KOPT-K1 (cell line): ENCODE results near the gene TGM4.

ENCODE experiments used
- H3K27ac ChIP-seq: fragments of 200-600 bp; sonication (generic); 2 replicates; pipeline ENCODE4 v1.5.1; 2016; ENCODE audit warnings: antibody characterized with exemption, mild to moderate bottlenecking, low read depth, low read length; ENCODE audit not compliant: poor library complexity, severe bottlenecking
- H3K36me3 ChIP-seq: fragments of 200-600 bp; sonication (generic); 2 replicates; pipeline ENCODE4 v1.5.1; 2017; ENCODE audit warnings: antibody characterized with exemption, mild to moderate bottlenecking, low read length, moderate library complexity; ENCODE audit not compliant: insufficient read depth
- H3K9me3 ChIP-seq: fragments of 200-600 bp; sonication (generic); 2 replicates; pipeline ENCODE4 v1.5.1; 2017; ENCODE audit warnings: antibody characterized with exemption, low read length, mild to moderate bottlenecking; ENCODE audit not compliant: insufficient read depth, poor library complexity, severe bottlenecking

Gene TGM4

GRCh38 chr3:44865272-44866035 is 9.0 kb upstream of the TGM4 start:
- H3K36me3 ChIP-seq: peaks cover 16% of the 10 kb centered on the region
- peak overlapping the region; percentile 43 for H3K27ac ChIP-seq
- H3K9me3 ChIP-seq: no peaks in the 10 kb centered on the region

- Histone ChIP-seq H3K27ac (no peak overlapping the region), H3K9me3 (no peaks in the 10 kb centered on the region)
Measured at GRCh38 chr3:44867421-44868111, 6.8 kb upstream of the TGM4 start.

DNA sequence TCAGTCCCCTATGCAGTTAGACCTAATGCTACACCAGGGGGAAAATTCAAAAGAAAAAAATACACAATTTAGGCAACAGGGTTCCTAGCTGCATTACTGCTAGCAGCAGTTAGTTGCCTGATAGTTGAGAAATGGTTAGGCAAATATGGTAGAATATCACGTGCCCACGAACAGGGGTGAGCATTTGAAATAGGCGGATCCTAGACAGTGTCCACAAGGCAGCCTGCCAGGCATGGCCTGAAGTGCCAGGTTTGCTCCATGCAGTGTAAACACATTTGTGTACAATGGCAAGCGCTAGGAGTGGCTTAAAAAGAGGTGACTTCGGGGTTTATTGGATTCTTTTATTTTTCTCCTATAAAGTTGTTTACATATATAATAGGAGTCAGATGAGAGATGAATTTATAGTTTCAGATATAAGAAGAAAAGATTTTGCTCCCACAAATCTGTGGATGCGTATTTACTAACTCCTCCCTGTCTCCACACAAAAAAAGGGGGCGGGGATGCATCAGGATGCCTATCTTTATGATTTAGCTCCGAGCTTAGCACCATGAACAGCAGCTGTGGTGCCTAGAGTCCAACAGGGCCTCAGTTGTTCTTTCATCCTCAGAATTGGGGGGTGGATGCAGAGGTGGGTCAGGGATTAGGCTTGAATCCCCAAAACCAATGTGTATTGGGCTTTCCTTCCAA is 3.9 kb upstream of the TGM4 start:
- Histone ChIP-seq H3K9me3 (no peaks in the 10 kb centered on the region), H3K36me3 (peaks cover 11% of the 10 kb centered on the region; the same call in 1 of the 2 replicates), H3K27ac (no peak overlapping the region)

More at GRCh38 chr3:44867421-44868111, 6.8 kb upstream of the TGM4 start:
- peaks cover 16% of the 10 kb centered on the region for H3K36me3 ChIP-seq

DNA sequence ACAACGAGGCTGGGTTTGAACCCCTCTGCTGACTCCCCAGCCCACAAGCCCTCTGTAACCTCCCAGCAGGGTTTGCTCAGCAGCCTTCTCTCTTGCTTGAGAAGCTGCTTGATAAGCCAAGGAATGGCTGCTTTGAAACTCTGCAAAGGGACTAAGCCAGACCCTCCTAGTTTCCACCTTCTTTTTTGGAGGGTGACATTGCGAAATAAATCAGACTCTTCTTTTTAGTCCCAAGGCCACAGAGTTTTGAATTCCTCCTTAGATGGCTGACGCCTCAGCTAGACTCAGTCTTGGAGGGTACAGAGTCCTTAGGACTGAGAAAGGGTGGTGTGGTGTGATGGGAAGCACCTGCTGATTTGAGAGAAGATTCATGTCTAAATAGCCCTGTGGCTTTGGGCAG is 1.2 kb downstream of the TGM4 start:
- no peaks in the 10 kb centered on the region for H3K36me3 ChIP-seq
- H3K9me3 ChIP-seq: no peaks in the 10 kb centered on the region
- H3K27ac ChIP-seq: no peak overlapping the region

- H3K9me3 ChIP-seq: no peaks in the 10 kb centered on the region
- no peak overlapping the region for H3K27ac ChIP-seq
- H3K36me3 ChIP-seq: no peaks in the 10 kb centered on the region
Measured at GRCh38 chr3:44877333-44877732, 2.9 kb downstream of the TGM4 start.

- no peak overlapping the region for H3K27ac ChIP-seq
- no peaks in the 10 kb centered on the region for H3K36me3 ChIP-seq
- H3K9me3 ChIP-seq: no peaks in the 10 kb centered on the region
Measured at GRCh38 chr3:44880284-44880683, 5.9 kb downstream of the TGM4 start.

- Histone ChIP-seq H3K9me3 (no peaks in the 10 kb centered on the region), H3K27ac (no peak overlapping the region), H3K36me3 (no peaks in the 10 kb centered on the region)
Measured at GRCh38 chr3:44883213-44883955, 9.0 kb downstream of the TGM4 start.

GRCh38 chr3:44883999-44884431 is 9.6 kb downstream of the TGM4 start:
- H3K27ac ChIP-seq: no peak overlapping the region
- H3K36me3 ChIP-seq: no peaks in the 10 kb centered on the region
- no peaks in the 10 kb centered on the region for H3K9me3 ChIP-seq

DNA sequence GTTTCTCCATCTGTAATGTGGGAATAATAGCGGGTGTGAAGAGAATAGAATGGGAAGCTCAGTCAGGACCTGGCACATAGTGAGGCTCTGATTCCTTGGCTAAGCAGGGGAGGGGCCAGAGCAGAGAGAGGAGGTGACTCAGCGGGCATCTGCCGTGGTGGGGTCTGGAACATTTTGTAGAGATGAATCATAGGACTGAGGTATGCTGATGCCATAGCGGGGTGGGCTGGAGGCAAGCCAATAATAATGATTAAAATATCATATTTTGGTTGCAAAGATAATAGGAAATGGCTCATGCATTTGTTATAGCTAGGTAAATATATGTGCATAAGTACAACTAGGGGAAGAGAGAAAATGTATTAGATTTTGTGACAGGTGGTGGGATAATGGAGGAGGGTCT is 11.2 kb downstream of the TGM4 start:
- no peaks in the 10 kb centered on the region for H3K36me3 ChIP-seq
- no peaks in the 10 kb centered on the region for H3K9me3 ChIP-seq
- no peak overlapping the region for H3K27ac ChIP-seq

GRCh38 chr3:44886561-44886960 is 12.2 kb downstream of the TGM4 start:
- H3K36me3 ChIP-seq: no peaks in the 10 kb centered on the region
- H3K9me3 ChIP-seq: no peaks in the 10 kb centered on the region
- H3K27ac ChIP-seq: no peak overlapping the region

DNA sequence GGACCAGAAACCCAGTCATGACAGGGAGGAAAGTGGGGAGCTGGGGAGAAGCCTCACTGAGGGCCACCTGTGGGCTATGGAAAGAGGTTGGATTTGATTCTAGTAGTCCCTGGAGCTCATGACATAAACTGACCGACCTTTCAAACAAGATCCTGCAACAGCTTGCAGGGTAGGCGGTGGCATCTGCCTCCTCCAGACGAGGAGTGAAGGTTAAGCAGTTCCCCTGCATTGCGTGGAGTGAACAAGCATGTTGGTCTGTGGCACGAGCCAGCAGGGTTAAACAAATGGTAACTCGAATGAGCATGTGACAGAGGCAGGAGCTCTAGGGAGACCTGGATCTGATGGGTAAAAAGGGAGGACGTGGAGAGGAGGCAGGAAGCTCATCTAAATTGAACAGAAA is 12.7 kb downstream of the TGM4 start:
- Histone ChIP-seq H3K27ac (no peak overlapping the region), H3K36me3 (no peaks in the 10 kb centered on the region), H3K9me3 (no peaks in the 10 kb centered on the region)

DNA sequence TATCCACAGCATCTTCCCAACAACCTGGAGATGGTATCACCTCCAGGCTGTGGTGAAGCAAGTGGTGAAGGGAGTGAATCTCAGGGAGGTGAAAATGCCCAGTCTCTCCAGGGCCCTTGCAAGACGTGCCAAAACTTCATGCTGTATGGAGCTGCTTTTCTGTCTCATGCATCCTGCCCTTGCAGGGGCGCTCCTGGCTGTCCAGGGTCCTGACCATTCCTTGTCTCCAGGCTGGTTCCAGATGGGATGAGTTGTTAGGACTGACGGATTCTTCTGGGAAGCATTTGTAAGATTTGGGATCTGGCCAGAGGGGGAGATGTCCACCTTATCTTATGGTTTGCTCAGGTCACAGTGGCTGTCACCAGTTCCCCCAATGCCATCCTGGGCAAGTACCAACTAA is 15.8 kb downstream of the TGM4 start:
- no peaks in the 10 kb centered on the region for H3K9me3 ChIP-seq
- H3K27ac ChIP-seq: no peak overlapping the region
- no peaks in the 10 kb centered on the region for H3K36me3 ChIP-seq

DNA sequence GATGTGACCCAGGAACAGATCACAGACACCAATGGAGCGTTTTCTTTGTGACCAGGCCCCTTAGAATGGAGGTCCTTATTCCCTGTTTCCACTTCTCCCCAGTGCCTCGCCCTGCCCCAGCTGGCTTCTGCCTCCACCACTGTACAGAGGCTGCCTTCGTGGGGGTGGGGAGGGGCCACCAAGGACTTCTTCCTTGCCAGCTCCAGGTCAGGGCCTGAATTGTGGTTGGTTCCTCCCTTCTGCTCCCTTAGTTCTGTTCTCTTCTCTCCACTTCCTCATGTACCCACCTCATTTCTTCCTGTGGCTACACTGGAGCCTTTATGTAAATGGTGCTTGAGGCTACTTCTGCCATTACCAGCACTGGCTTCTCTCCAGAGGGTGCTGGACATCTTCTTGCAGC is 16.4 kb downstream of the TGM4 start:
- Histone ChIP-seq H3K36me3 (no peaks in the 10 kb centered on the region), H3K9me3 (no peaks in the 10 kb centered on the region), H3K27ac (no peak overlapping the region)

- Histone ChIP-seq H3K36me3 (no peaks in the 10 kb centered on the region), H3K9me3 (no peaks in the 10 kb centered on the region), H3K27ac (no peak overlapping the region)
Measured at GRCh38 chr3:44892689-44893088, 18.3 kb downstream of the TGM4 start.

DNA sequence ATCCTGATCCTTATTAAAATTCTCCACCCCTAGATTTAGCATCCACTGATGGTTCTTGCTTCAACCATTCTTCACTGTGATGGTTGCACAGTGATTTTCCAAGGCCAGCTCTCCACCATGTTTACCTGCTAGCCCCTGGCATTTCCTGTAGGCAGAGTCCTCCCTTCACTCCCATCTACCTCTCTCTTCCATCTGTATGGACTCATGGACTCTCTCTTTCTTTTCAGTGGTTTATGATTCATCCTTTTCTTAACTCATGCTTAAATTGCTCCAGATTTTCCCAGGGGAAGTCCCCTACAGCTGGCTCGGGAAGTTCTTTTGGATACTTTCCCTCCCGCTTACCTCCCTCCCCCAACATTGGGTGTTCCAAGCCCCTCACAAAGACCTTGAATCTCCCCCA is 18.7 kb downstream of the TGM4 start:
- Histone ChIP-seq H3K27ac (no peak overlapping the region), H3K9me3 (no peaks in the 10 kb centered on the region), H3K36me3 (no peaks in the 10 kb centered on the region)
